ENCODE data around the gene ATMIN.

GRCh38 chr16:81003610-81004460, 31.8 kb upstream of the ATMIN start:
- no peak for TF ChIP-seq CTCF (IDR thresholded peaks at IDR 0.05)
- TF ChIP-seq ZFX (IDR thresholded peaks at IDR 0.05; ENCODE audit: borderline replicate concordance): no peak
